GM23338 (cell line): Measurements from ENCODE around the gene MBNL1. TPM values are rescaled to one million over a fixed set of nuclear protein-coding genes. Genes with fewer than 3 reads are reported as not detected.

Experiments used
- ATAC-seq: fragments of 200-7000 bp; cut with Tn5 transposase; 3 replicates; pipeline ENCODE4 v1.9.1; 2020
- DNase-seq: peaks from one replicate; pipeline ENCODE4 v3.0.0-alpha.2; 2015; ENCODE audit warnings: low spot score
- H2AFZ ChIP-seq: fragments of 200-600 bp; sonication (generic); 2 replicates; pipeline ENCODE4 v1.8.0; 2016; ENCODE audit warnings: antibody characterized with exemption, mild to moderate bottlenecking, moderate library complexity
- H3F3A ChIP-seq: fragments of 200-600 bp; sonication (generic); replicated peaks from 2 replicates; pipeline ENCODE4 v1.8.0; 2017; ENCODE audit warnings: antibody characterized with exemption, mixed run types, low read depth
- H3K27ac ChIP-seq: fragments of 200-600 bp; sonication (generic); 2 replicates; pipeline ENCODE4 v1.6.1; 2016; ENCODE audit warnings: low read depth
- H3K27me3 ChIP-seq: fragments of 200-600 bp; sonication (generic); 2 replicates; pipeline ENCODE4 v1.8.0; 2016; ENCODE audit warnings: mild to moderate bottlenecking, mixed run types, moderate library complexity; ENCODE audit not compliant: insufficient read depth
- H3K36me3 ChIP-seq: fragments of 200-600 bp; sonication (generic); 2 replicates; pipeline ENCODE4 v1.8.0; 2016; ENCODE audit warnings: mild to moderate bottlenecking; ENCODE audit not compliant: insufficient read depth
- H3K4me1 ChIP-seq: fragments of 200-600 bp; sonication (generic); 2 replicates; pipeline ENCODE4 v1.8.0; 2016; ENCODE audit warnings: mild to moderate bottlenecking, moderate library complexity; ENCODE audit not compliant: insufficient read depth
- H3K4me2 ChIP-seq: fragments of 200-600 bp; sonication (generic); 2 replicates; pipeline ENCODE4 v1.7.1; 2017; ENCODE audit warnings: mixed run types
- H3K4me3 ChIP-seq: fragments of 200-600 bp; sonication (generic); 2 replicates; pipeline ENCODE4 v1.6.1; 2016; ENCODE audit warnings: mixed run types
- H3K79me2 ChIP-seq: fragments of 200-600 bp; sonication (generic); replicated peaks from 2 replicates; pipeline ENCODE4 v1.8.0; 2017; ENCODE audit warnings: mild to moderate bottlenecking; ENCODE audit not compliant: insufficient read depth
- H3K9me2 ChIP-seq: fragments of 200-600 bp; sonication (generic); 2 replicates; pipeline ENCODE4 v1.8.0; 2017; ENCODE audit not compliant: insufficient read depth
- H4K20me1 ChIP-seq: fragments of 200-600 bp; sonication (generic); replicated peaks from 2 replicates; pipeline ENCODE4 v1.8.0; 2017; ENCODE audit warnings: mild to moderate bottlenecking; ENCODE audit not compliant: insufficient read depth
- H3K27ac Mint-ChIP-seq: 2 replicates; pipeline ENCODE4 v1.8.0; 2020; ENCODE audit warnings: inconsistent platforms, mild to moderate bottlenecking, moderate library complexity, mixed read lengths
- H3K27me3 Mint-ChIP-seq: 3 replicates; pipeline ENCODE4 v1.8.0; 2022; ENCODE audit warnings: low read depth, mild to moderate bottlenecking, moderate library complexity, mixed read lengths, inconsistent platforms; ENCODE audit not compliant: insufficient read depth, poor library complexity
- H3K36me3 Mint-ChIP-seq: 3 replicates; pipeline ENCODE4 v1.8.0; 2021; ENCODE audit warnings: low read depth, mild to moderate bottlenecking, inconsistent platforms, moderate library complexity, mixed read lengths
- H3K4me1 Mint-ChIP-seq: 3 replicates; pipeline ENCODE4 v1.8.0; 2020; ENCODE audit warnings: mild to moderate bottlenecking, inconsistent platforms, mixed read lengths
- H3K4me3 Mint-ChIP-seq: 3 replicates; pipeline ENCODE4 v1.8.0; 2021; ENCODE audit warnings: moderate library complexity, mild to moderate bottlenecking, inconsistent platforms, mixed read lengths
- H3K9me3 Mint-ChIP-seq: 3 replicates; pipeline ENCODE4 v1.8.0; 2020; ENCODE audit warnings: moderate library complexity, mild to moderate bottlenecking, inconsistent platforms, mixed read lengths
- ETS1 ChIP-seq: IDR thresholded peaks from 2 replicates; pipeline ENCODE4 v1.6.1; 2016; ENCODE audit warnings: antibody characterized with exemption
- JUNB ChIP-seq: IDR thresholded peaks from one replicate; pipeline ENCODE4 v1.6.1; 2016; ENCODE audit warnings: antibody characterized with exemption; ENCODE audit not compliant: unreplicated experiment
- STAT1 ChIP-seq: IDR thresholded peaks from one replicate; pipeline ENCODE4 v1.6.1; 2016; ENCODE audit warnings: antibody characterized with exemption; ENCODE audit not compliant: unreplicated experiment
- ZNF462 ChIP-seq: fragments of 250-450 bp; sonication (Bioruptor Pico); IDR thresholded peaks from 2 replicates; pipeline ENCODE4 v1.5.0; 2020; ENCODE audit warnings: mild to moderate bottlenecking, moderate library complexity
- polyA plus RNA-seq: library from polyadenylated mRNA; unstranded; fragments of >200 nt; fragmentation: Nextera tagmentation; extraction: Ambion mirVana; gene quantifications from 2 replicates; pipeline ENCODE4 v1.2.1, GENCODE V29; 2016
- total RNA-seq: library from RNA; depleted of rRNA; stranded (reverse); fragments of >200 nt; shearing (Covaris generic); gene quantifications from 2 replicates; pipeline ENCODE4 v1.2.3, GENCODE V29; 2014

The MBNL1 gene
- total and polyA plus RNA-seq, 2 experiments from 2014 or later = 9.4 to 23.2 TPM

GRCh38 chr3:152280539-152280938 lies 11.8 kb downstream of the MBNL1 start (continued):
- no peak for TF ChIP-seq ZNF462 (CRISPR knock-in tag)
- TF ChIP-seq JUNB = no peak
- TF ChIP-seq STAT1 = no peak
- TF ChIP-seq ETS1 = no peak

GRCh38 chr3:152281133-152281713 lies 12.5 kb downstream of the MBNL1 start:
- no peak overlapping the region for H3K4me2 ChIP-seq
- no peaks in the 10 kb centered on the region for H3K9me3 Mint-ChIP-seq
- ATAC-seq (no peak), DNase-seq (no peak)
- H3K36me3 ChIP-seq = no peaks in the 10 kb centered on the region
- peaks cover 17% of the 10 kb centered on the region for H3K4me1 ChIP-seq
- H2AFZ ChIP-seq = no peak overlapping the region
- no peak overlapping the region for H3K27ac ChIP-seq
- no peaks in the 10 kb centered on the region for H3K27me3 ChIP-seq
- peaks cover 1% of the 10 kb centered on the region for H3K27me3 Mint-ChIP-seq
- no peak overlapping the region for H3K27ac Mint-ChIP-seq
- no peak overlapping the region for H3K4me3 ChIP-seq
- no peaks in the 10 kb centered on the region for H3K36me3 Mint-ChIP-seq
- TF ChIP-seq ETS1 = no peak
- H4K20me1 ChIP-seq = no peaks in the 10 kb centered on the region
- H3F3A ChIP-seq = no peaks in the 10 kb centered on the region
- no peak overlapping the region for H3K4me3 Mint-ChIP-seq
- H3K9me2 ChIP-seq = no peaks in the 10 kb centered on the region
- H3K4me1 Mint-ChIP-seq = peaks cover 45% of the 10 kb centered on the region
- H3K79me2 ChIP-seq = peaks cover 95% of the 10 kb centered on the region
